Mammary epithelial cell (primary cell): ENCODE data around the gene KPNB1.

ENCODE experiments used
- EZH2 ChIP-seq: IDR thresholded peaks from 2 replicates; pipeline ENCODE4 v1.6.1; 2012; ENCODE audit warnings: low read length, inconsistent platforms, borderline replicate concordance
- TF ChIP-seq, protein P1 (sequence below), 2 donors: IDR thresholded peaks in 1 of 2; conservative IDR thresholded peaks in 1 of 2; 2 replicates each; pipeline ENCODE4 v1.5.1; 2011 to 2012; ENCODE audit warnings: inconsistent platforms in 2 of 2, low read length in 2 of 2, mild to moderate bottlenecking in 2 of 2, control low read depth in 1 of 2, low read depth in 1 of 2; ENCODE audit not compliant: insufficient read depth in 1 of 2; ENCODE audit errors: extremely low read depth in 1 of 2

- TF ChIP-seq, protein P1, sequence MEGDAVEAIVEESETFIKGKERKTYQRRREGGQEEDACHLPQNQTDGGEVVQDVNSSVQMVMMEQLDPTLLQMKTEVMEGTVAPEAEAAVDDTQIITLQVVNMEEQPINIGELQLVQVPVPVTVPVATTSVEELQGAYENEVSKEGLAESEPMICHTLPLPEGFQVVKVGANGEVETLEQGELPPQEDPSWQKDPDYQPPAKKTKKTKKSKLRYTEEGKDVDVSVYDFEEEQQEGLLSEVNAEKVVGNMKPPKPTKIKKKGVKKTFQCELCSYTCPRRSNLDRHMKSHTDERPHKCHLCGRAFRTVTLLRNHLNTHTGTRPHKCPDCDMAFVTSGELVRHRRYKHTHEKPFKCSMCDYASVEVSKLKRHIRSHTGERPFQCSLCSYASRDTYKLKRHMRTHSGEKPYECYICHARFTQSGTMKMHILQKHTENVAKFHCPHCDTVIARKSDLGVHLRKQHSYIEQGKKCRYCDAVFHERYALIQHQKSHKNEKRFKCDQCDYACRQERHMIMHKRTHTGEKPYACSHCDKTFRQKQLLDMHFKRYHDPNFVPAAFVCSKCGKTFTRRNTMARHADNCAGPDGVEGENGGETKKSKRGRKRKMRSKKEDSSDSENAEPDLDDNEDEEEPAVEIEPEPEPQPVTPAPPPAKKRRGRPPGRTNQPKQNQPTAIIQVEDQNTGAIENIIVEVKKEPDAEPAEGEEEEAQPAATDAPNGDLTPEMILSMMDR (conservative IDR thresholded peaks at IDR 0.05 in 1 of 2, IDR thresholded peaks at IDR 0.05 in 1 of 2; ENCODE audit: extremely low read depth in 1 of 2, insufficient read depth in 1 of 2, low read depth in 1 of 2, low read length in 2 of 2), result no peak
- TF ChIP-seq EZH2, result no peak
These were observed 34.9 kb downstream of the KPNB1 start for GRCh38 chr17:47684535-47685193.
